H9 (cell line): ENCODE results near the gene SLC12A1. TPM values are rescaled to one million over a fixed set of nuclear protein-coding genes. Genes with fewer than 3 reads are reported as not detected.

ENCODE experiments used
- DNase-seq: peaks from one replicate; pipeline ENCODE4 v3.0.0-alpha.2; 2017
- H2AFZ ChIP-seq: one replicate; pipeline ENCODE4 v1.6.1; 2013; ENCODE audit warnings: mild to moderate bottlenecking, low read length, control low read depth, moderate library complexity
- H2AK5ac ChIP-seq: 2 replicates; pipeline ENCODE4 v1.6.1; 2013; ENCODE audit warnings: low read length, control low read depth, mixed read lengths; ENCODE audit not compliant: insufficient read length
- H2BK120ac ChIP-seq: one replicate; pipeline ENCODE4 v1.6.1; 2013; ENCODE audit warnings: low read depth, mild to moderate bottlenecking, low read length, control low read depth, inconsistent platforms; ENCODE audit not compliant: poor library complexity, severe bottlenecking
- H2BK12ac ChIP-seq: 2 replicates; pipeline ENCODE4 v1.6.1; 2013; ENCODE audit warnings: low read length, control low read depth, mixed read lengths, low read depth; ENCODE audit not compliant: insufficient read length
- H2BK15ac ChIP-seq: 2 replicates; pipeline ENCODE4 v1.6.1; 2013; ENCODE audit warnings: low read depth, low read length, control low read depth
- H2BK20ac ChIP-seq: one replicate; pipeline ENCODE4 v1.6.1; 2013; ENCODE audit warnings: low read depth, mild to moderate bottlenecking, low read length, control low read depth, inconsistent platforms; ENCODE audit not compliant: poor library complexity, severe bottlenecking
- H2BK5ac ChIP-seq: 2 replicates; pipeline ENCODE4 v1.6.1; 2013; ENCODE audit warnings: low read length, control low read depth, mixed read lengths; ENCODE audit not compliant: insufficient read length
- H3K14ac ChIP-seq: 2 replicates; pipeline ENCODE4 v1.6.1; 2013; ENCODE audit warnings: low read length, control low read depth; ENCODE audit not compliant: insufficient read depth
- H3K18ac ChIP-seq: 2 replicates; pipeline ENCODE4 v1.6.1; 2013; ENCODE audit warnings: low read depth, mild to moderate bottlenecking, mixed read lengths, low read length, control low read depth; ENCODE audit not compliant: insufficient read length
- H3K23ac ChIP-seq: 2 replicates; pipeline ENCODE4 v1.6.1; 2013; ENCODE audit warnings: low read length, control low read depth, mixed read lengths, low read depth; ENCODE audit not compliant: insufficient read length
- H3K23me2 ChIP-seq: 2 replicates; pipeline ENCODE4 v1.6.1; 2013; ENCODE audit warnings: low read depth, mild to moderate bottlenecking, mixed read lengths, low read length, control low read depth; ENCODE audit not compliant: insufficient read length, poor library complexity, severe bottlenecking
- H3K27ac ChIP-seq: 2 replicates; pipeline ENCODE4 v1.5.1; 2013; ENCODE audit warnings: low read length, control low read depth, mixed read lengths, low read depth; ENCODE audit not compliant: insufficient read length
- H3K27me3 ChIP-seq: 2 replicates; pipeline ENCODE4 v1.6.1; 2013; ENCODE audit warnings: low read length, control low read depth, inconsistent platforms; ENCODE audit not compliant: insufficient read depth
- H3K4ac ChIP-seq: 2 replicates; pipeline ENCODE4 v1.6.1; 2013; ENCODE audit warnings: low read depth, mild to moderate bottlenecking, control low read depth, inconsistent platforms, low read length, moderate library complexity
- H3K4me1 ChIP-seq: 2 replicates; pipeline ENCODE4 v1.6.1; 2013; ENCODE audit warnings: low read length, control low read depth, inconsistent platforms; ENCODE audit not compliant: insufficient read depth
- H3K4me2 ChIP-seq: 2 replicates; pipeline ENCODE4 v1.6.1; 2013; ENCODE audit warnings: low read length, control low read depth, mixed read lengths; ENCODE audit not compliant: insufficient read length, insufficient read depth
- H3K56ac ChIP-seq: 2 replicates; pipeline ENCODE4 v1.6.1; 2013; ENCODE audit warnings: low read depth, mild to moderate bottlenecking, mixed read lengths, low read length, control low read depth; ENCODE audit not compliant: insufficient read length
- H3K79me1 ChIP-seq: 2 replicates; pipeline ENCODE4 v1.6.1; 2013; ENCODE audit warnings: low read depth, mild to moderate bottlenecking, moderate library complexity, low read length, control low read depth, inconsistent platforms; ENCODE audit not compliant: insufficient read depth, poor library complexity, severe bottlenecking
- H3K79me2 ChIP-seq: 2 replicates; pipeline ENCODE4 v1.6.1; 2013; ENCODE audit warnings: low read length, control low read depth, inconsistent platforms; ENCODE audit not compliant: insufficient read depth
- H3K9ac ChIP-seq: 2 replicates; pipeline ENCODE4 v1.6.1; 2013; ENCODE audit warnings: low read length, control low read depth, mixed read lengths; ENCODE audit not compliant: insufficient read length; ENCODE audit errors: extremely low read depth
- H3K9me3 ChIP-seq: one replicate; pipeline ENCODE4 v1.6.1; 2013; ENCODE audit warnings: low read depth, low read length, inconsistent platforms; ENCODE audit not compliant: control insufficient read depth
- H3T11ph ChIP-seq: one replicate; pipeline ENCODE4 v1.6.1; 2013; ENCODE audit warnings: mild to moderate bottlenecking, low read length, control low read depth, inconsistent platforms
- H4K20me1 ChIP-seq: one replicate; pipeline ENCODE4 v1.6.1; 2013; ENCODE audit not compliant: control insufficient read depth, insufficient read length, insufficient read depth
- H4K5ac ChIP-seq: 2 replicates; pipeline ENCODE4 v1.6.1; 2013; ENCODE audit warnings: low read depth, mild to moderate bottlenecking, mixed read lengths, low read length, control low read depth; ENCODE audit not compliant: insufficient read length
- H4K8ac ChIP-seq: replicated peaks from 2 replicates; pipeline ENCODE4 v1.6.1; 2013; ENCODE audit warnings: low read length, control low read depth, mixed read lengths, low read depth; ENCODE audit not compliant: insufficient read length
- H4K91ac ChIP-seq: 2 replicates; pipeline ENCODE4 v1.6.1; 2013; ENCODE audit warnings: low read depth, mild to moderate bottlenecking, moderate library complexity, mixed read lengths, low read length, control low read depth; ENCODE audit not compliant: insufficient read length
- H3K27ac Mint-ChIP-seq, 3 experiments: 2 replicates in 2 of 3; 3 replicates in 1 of 3; pipeline ENCODE4 v1.8.0; 2020 to 2021; ENCODE audit warnings: mixed read lengths in 3 of 3, mild to moderate bottlenecking in 1 of 3, moderate library complexity in 1 of 3
- H3K27me3 Mint-ChIP-seq: 2 replicates; pipeline ENCODE4 v1.8.0; 2021; ENCODE audit warnings: low read depth, mild to moderate bottlenecking, moderate library complexity, mixed read lengths
- H3K36me3 Mint-ChIP-seq, 3 experiments: 2 replicates in 2 of 3; 3 replicates in 1 of 3; pipeline ENCODE4 v1.8.0; 2020 to 2021; ENCODE audit warnings: low read depth in 3 of 3, mixed read lengths in 3 of 3; ENCODE audit not compliant: insufficient read depth in 1 of 3
- H3K4me1 Mint-ChIP-seq, 2 experiments: 2 replicates each; pipeline ENCODE4 v1.8.0; 2020; ENCODE audit warnings: mixed read lengths in 2 of 2
- H3K4me3 Mint-ChIP-seq, 2 experiments: 2 replicates in 1 of 2; 3 replicates in 1 of 2; pipeline ENCODE4 v1.8.0; 2020 to 2021; ENCODE audit warnings: mild to moderate bottlenecking in 2 of 2, mixed read lengths in 2 of 2, moderate library complexity in 1 of 2
- H3K9me3 Mint-ChIP-seq, 2 experiments: 2 replicates in 1 of 2; 3 replicates in 1 of 2; pipeline ENCODE4 v1.8.0; 2020; ENCODE audit warnings: mild to moderate bottlenecking in 2 of 2, mixed read lengths in 2 of 2, moderate library complexity in 1 of 2
- CTCF ChIP-seq: fragments of 200-600 bp; sonication (generic); conservative IDR thresholded peaks from 3 replicates; pipeline ENCODE4 v1.8.0; 2021; ENCODE audit warnings: antibody characterized with exemption, mild to moderate bottlenecking
- WGBS: extraction: QIAGEN DNeasy Blood & Tissue Kit; methylation state at CpG from one replicate; pipeline ENCODE4 v1.1.7; 2013; ENCODE audit warnings: missing lambda C conversion rate, low lambda C conversion rate, mixed read lengths; ENCODE audit not compliant: insufficient read length; ENCODE audit errors: extremely low coverage; 5-methylcytosine and 5-hydroxymethylcytosine counted together
- total RNA-seq: library from RNA; stranded (reverse); gene quantifications from 2 replicates; pipeline ENCODE4 v1.2.1, GENCODE V29; 2021

Gene SLC12A1
- total RNA-seq, 1 experiment from 2014 or later, result 0.07 TPM

GRCh38 chr15:48244921-48245320, 38.8 kb downstream of the SLC12A1 start:
- no peaks in the 10 kb centered on the region for H3K23me2 ChIP-seq
- H2BK15ac ChIP-seq, result no peak overlapping the region
- H3K18ac ChIP-seq, result no peak overlapping the region
- no peak overlapping the region for H3T11ph ChIP-seq
- no peak overlapping the region for H2BK120ac ChIP-seq
- H3K14ac ChIP-seq, result no peak overlapping the region
- H2AK5ac ChIP-seq, result no peak overlapping the region
- no peak overlapping the region for H3K27ac ChIP-seq
- no peak for DNase-seq
- H3K4me1 ChIP-seq, result no peaks in the 10 kb centered on the region
- no peaks in the 10 kb centered on the region for H3K9me3 ChIP-seq
- Mint-ChIP-seq H3K36me3 (no peaks in the 10 kb centered on the region), H3K27ac (no peak overlapping the region), H3K4me1 (no peaks in the 10 kb centered on the region), H3K4me3 (no peak overlapping the region), H3K27me3 (no peaks in the 10 kb centered on the region), H3K9me3 (no peaks in the 10 kb centered on the region)
- no peaks in the 10 kb centered on the region for H3K27me3 ChIP-seq
- no peaks in the 10 kb centered on the region for H4K20me1 ChIP-seq
- H4K8ac ChIP-seq, result no peak overlapping the region
- H2AFZ ChIP-seq, result no peak overlapping the region
- no peak overlapping the region for H2BK12ac ChIP-seq
- no peaks in the 10 kb centered on the region for H3K79me1 ChIP-seq
- no peak overlapping the region for H3K56ac ChIP-seq
- no peak overlapping the region for H3K9ac ChIP-seq
- no peak overlapping the region for H2BK20ac ChIP-seq
- H3K4me2 ChIP-seq, result no peak overlapping the region
- H4K5ac ChIP-seq, result no peak overlapping the region
- no peak overlapping the region for H3K23ac ChIP-seq
- H3K79me2 ChIP-seq, result no peaks in the 10 kb centered on the region
- no CpG with 5 or more reads among the region's 1 CpG for WGBS
- TF ChIP-seq CTCF, result no peak
- H4K91ac ChIP-seq, result no peak overlapping the region
- no peak overlapping the region for H2BK5ac ChIP-seq
- H3K4ac ChIP-seq, result no peak overlapping the region
